ENCODE results near the gene KRTAP2-4. TPM values are rescaled to one million over a fixed set of nuclear protein-coding genes. Genes with fewer than 3 reads are reported as not detected.

The KRTAP2-4 gene
- total RNA-seq, 1 experiment from 2014 or later, result not detected

GRCh38 chr17:41064301-41064700 is 1.4 kb downstream of the KRTAP2-4 start:
- no peak for TF ChIP-seq EZH2 (IDR thresholded peaks at IDR 0.05; ENCODE audit: borderline replicate concordance, low read depth, low read length, poor library complexity, severe bottlenecking)
- no peak for TF ChIP-seq CTCF (conservative IDR thresholded peaks at IDR 0.05; ENCODE audit: low read depth, low read length)
- Histone ChIP-seq H3K4me3 (ENCODE audit: low read depth, low read length, poor library complexity, severe bottlenecking) (no peak overlapping the region), H3K9me3 (ENCODE audit: low read depth, low read length, poor library complexity, severe bottlenecking) (no peaks in the 10 kb centered on the region), H3K27ac (ENCODE audit: low read depth, low read length, poor library complexity, severe bottlenecking) (no peak overlapping the region), H3K27me3 (replicated peaks; ENCODE audit: insufficient read depth, low read depth, low read length, poor library complexity) (no peaks in the 10 kb centered on the region), H3K36me3 (ENCODE audit: insufficient read depth, low read length, poor library complexity, severe bottlenecking) (no peaks in the 10 kb centered on the region), H3K4me1 (ENCODE audit: insufficient read depth, low read length, poor library complexity, severe bottlenecking) (no peaks in the 10 kb centered on the region)
- POLR2A ChIA-PET (ENCODE audit: low non-redundant PET), result no interaction called here
- no peak for DNase-seq (ENCODE audit: low spot score)
- BruUV-seq (replicated peaks), result no TSS peak
- intact Hi-C loops (cut with micrococcal nuclease; ENCODE audit: unreplicated experiment), result no loop called here
- CTCF ChIA-PET, result no interaction called here

GRCh38 chr17:41063449-41063848 is 2.2 kb downstream of the KRTAP2-4 start:
- H3K27ac ChIP-seq (ENCODE audit: low read depth, low read length, poor library complexity, severe bottlenecking), result no peak overlapping the region
- no peak overlapping the region for H3K4me3 ChIP-seq (ENCODE audit: low read depth, low read length, poor library complexity, severe bottlenecking)
- POLR2A ChIA-PET (ENCODE audit: low non-redundant PET), result no interaction called here
- no peaks in the 10 kb centered on the region for H3K4me1 ChIP-seq (ENCODE audit: insufficient read depth, low read length, poor library complexity, severe bottlenecking)
- CTCF ChIA-PET, result no interaction called here
- H3K9me3 ChIP-seq (ENCODE audit: low read depth, low read length, poor library complexity, severe bottlenecking), result no peaks in the 10 kb centered on the region
- intact Hi-C loops (cut with micrococcal nuclease; ENCODE audit: unreplicated experiment), result no loop called here
- H3K36me3 ChIP-seq (ENCODE audit: insufficient read depth, low read length, poor library complexity, severe bottlenecking), result no peaks in the 10 kb centered on the region
- TF ChIP-seq EZH2 (IDR thresholded peaks at IDR 0.05; ENCODE audit: borderline replicate concordance, low read depth, low read length, poor library complexity, severe bottlenecking) (no peak), CTCF (conservative IDR thresholded peaks at IDR 0.05; ENCODE audit: low read depth, low read length) (no peak)
- DNase-seq (ENCODE audit: low spot score), result no peak
- H3K27me3 ChIP-seq (replicated peaks; ENCODE audit: insufficient read depth, low read depth, low read length, poor library complexity), result no peaks in the 10 kb centered on the region
- no TSS peak for BruUV-seq (replicated peaks)

GRCh38 chr17:41061964-41062363 is 3.7 kb downstream of the KRTAP2-4 start:
- no peak overlapping the region for H3K27ac ChIP-seq (ENCODE audit: low read depth, low read length, poor library complexity, severe bottlenecking)
- no peaks in the 10 kb centered on the region for H3K27me3 ChIP-seq (replicated peaks; ENCODE audit: insufficient read depth, low read depth, low read length, poor library complexity)
- BruUV-seq (replicated peaks), result no TSS peak
- POLR2A ChIA-PET (ENCODE audit: low non-redundant PET), result no interaction called here
- H3K4me3 ChIP-seq (ENCODE audit: low read depth, low read length, poor library complexity, severe bottlenecking), result no peak overlapping the region
- H3K4me1 ChIP-seq (ENCODE audit: insufficient read depth, low read length, poor library complexity, severe bottlenecking), result no peaks in the 10 kb centered on the region
- no peaks in the 10 kb centered on the region for H3K9me3 ChIP-seq (ENCODE audit: low read depth, low read length, poor library complexity, severe bottlenecking)
- TF ChIP-seq EZH2 (IDR thresholded peaks at IDR 0.05; ENCODE audit: borderline replicate concordance, low read depth, low read length, poor library complexity, severe bottlenecking), result no peak
- no peak for TF ChIP-seq CTCF (conservative IDR thresholded peaks at IDR 0.05; ENCODE audit: low read depth, low read length)
- CTCF ChIA-PET, result no interaction called here
- H3K36me3 ChIP-seq (ENCODE audit: insufficient read depth, low read length, poor library complexity, severe bottlenecking), result no peaks in the 10 kb centered on the region
- no peak for DNase-seq (ENCODE audit: low spot score)
- intact Hi-C loops (cut with micrococcal nuclease; ENCODE audit: unreplicated experiment), result no loop called here
